Choroid plexus epithelial cell (primary cell): Measurements from ENCODE around the gene FAM53C.
"Not testable (repeated sequence)": the region's sequence is repeated elsewhere in the genome, so short reads cannot be mapped to it uniquely, and the experiment has no call there.

Source experiments
- DNase-seq: peaks from one replicate; pipeline ENCODE4 v3.0.0-alpha.2; 2010; ENCODE audit warnings: low read depth
- H3K4me3 ChIP-seq: 2 replicates; pipeline ENCODE4 v1.5.1; 2011; ENCODE audit warnings: low read depth, mild to moderate bottlenecking, control low read depth, low read length, moderate library complexity
- TF ChIP-seq, protein P1 (sequence below): conservative IDR thresholded peaks from 2 replicates; pipeline ENCODE4 v1.5.1; 2011; ENCODE audit warnings: low read depth, mild to moderate bottlenecking, control low read depth, inconsistent platforms, low read length, moderate library complexity

FAM53C gene

DNA sequence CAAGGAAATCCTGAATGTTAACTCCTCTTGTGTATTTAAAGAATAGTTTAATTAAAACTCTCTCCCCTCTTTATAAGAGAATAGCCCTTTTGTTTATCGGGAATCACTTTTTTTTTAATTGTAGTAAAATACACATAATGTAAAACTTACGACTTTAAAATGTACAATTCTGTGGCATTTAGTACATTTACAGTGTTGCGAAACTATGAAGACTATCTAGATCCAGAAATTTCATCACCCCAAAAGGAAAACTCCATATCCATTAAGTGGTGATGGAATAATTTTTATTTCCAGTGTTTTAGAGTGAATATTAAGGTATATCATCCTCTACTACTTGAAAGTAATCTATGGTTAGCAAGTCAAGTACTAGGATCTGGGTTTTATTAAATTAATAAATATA, 51.3 kb downstream of the FAM53C start:
- H3K4me3 ChIP-seq, result no peak overlapping the region
- DNase-seq, result no peak
- TF ChIP-seq, protein P1, sequence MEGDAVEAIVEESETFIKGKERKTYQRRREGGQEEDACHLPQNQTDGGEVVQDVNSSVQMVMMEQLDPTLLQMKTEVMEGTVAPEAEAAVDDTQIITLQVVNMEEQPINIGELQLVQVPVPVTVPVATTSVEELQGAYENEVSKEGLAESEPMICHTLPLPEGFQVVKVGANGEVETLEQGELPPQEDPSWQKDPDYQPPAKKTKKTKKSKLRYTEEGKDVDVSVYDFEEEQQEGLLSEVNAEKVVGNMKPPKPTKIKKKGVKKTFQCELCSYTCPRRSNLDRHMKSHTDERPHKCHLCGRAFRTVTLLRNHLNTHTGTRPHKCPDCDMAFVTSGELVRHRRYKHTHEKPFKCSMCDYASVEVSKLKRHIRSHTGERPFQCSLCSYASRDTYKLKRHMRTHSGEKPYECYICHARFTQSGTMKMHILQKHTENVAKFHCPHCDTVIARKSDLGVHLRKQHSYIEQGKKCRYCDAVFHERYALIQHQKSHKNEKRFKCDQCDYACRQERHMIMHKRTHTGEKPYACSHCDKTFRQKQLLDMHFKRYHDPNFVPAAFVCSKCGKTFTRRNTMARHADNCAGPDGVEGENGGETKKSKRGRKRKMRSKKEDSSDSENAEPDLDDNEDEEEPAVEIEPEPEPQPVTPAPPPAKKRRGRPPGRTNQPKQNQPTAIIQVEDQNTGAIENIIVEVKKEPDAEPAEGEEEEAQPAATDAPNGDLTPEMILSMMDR, result no peak

DNA sequence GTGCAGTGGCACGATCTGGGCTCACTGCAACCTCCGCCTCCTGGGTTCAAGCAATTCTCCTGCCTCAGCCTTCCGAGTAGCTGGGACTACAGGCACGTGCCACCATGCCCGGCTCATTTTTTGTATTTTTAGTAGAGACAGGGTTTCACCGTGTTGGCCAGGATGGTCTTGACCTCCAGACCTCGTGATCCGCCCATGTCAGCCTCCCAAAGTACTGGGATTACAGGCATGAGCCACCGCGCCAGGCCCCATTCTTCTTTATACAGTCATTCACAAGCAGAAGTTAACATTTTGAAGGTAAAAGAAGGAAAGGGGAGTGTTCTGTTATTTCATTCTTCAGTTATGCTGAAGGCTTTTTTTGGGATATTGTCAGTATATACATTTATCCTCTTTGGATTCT, 51.8 kb downstream of the FAM53C start:
- not testable (repeated sequence) for DNase-seq, H3K4me3 ChIP-seq

DNA sequence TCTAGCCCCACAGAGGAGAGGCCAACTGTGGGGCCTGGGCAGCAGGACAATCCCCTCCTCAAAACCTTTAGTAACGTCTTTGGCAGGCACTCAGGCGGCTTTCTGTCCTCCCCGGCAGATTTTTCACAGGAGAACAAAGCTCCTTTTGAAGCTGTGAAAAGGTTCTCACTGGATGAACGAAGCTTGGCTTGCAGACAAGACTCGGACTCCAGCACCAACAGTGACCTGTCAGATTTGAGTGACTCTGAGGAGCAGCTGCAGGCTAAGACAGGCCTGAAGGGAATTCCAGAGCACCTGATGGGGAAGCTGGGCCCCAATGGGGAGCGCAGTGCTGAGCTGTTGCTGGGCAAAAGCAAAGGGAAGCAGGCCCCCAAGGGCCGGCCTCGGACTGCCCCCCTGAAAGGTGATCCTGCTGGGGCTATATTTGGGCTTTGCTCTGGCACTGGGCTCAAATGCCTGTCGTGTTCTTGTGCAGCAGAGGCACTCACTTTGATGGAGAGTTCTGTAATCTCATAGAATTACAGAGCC, 53.9 kb downstream of the FAM53C start:
- TF ChIP-seq, protein P1, result no peak
- DNase-seq, result no peak
- no peak overlapping the region for H3K4me3 ChIP-seq
